PC-9 (cell line): Measurements from ENCODE around the gene OR11H6. TPM values are rescaled to one million over a fixed set of nuclear protein-coding genes. Genes with fewer than 3 reads are reported as not detected.
"Not testable (repeated sequence)": the region's sequence is repeated elsewhere in the genome, so short reads cannot be mapped to it uniquely, and the experiment has no call there.

Experiments
- BruUV-seq: library from RNA; stranded (reverse); fragments of 400-500 nt; replicated peaks from 2 replicates; lab custom pipeline; 2021; lab: Mats Ljungman, UMichigan
- CTCF ChIA-PET: fragments of 300-600 bp; sonication (Branson Sonifier 250); formaldehyde crosslinking; loops from one replicate; lab custom pipeline; 2022; ENCODE audit warnings: antibody characterized with exemption; lab: Charles Lee
- POLR2A ChIA-PET: fragments of 300-600 bp; sonication (Branson Sonifier 250); formaldehyde crosslinking; loops from one replicate; lab custom pipeline; 2022; ENCODE audit warnings: antibody characterized with exemption; ENCODE audit not compliant: unreplicated experiment; lab: Charles Lee
- DNase-seq, 2 experiments: peaks; one replicate each; pipeline versions ENCODE4 v3.0.0 to v3.0.0-alpha.2; 2015 to 2022; ENCODE audit warnings: mixed read lengths in 1 of 2
- H2AFZ ChIP-seq: fragments of 200-600 bp; sonication (generic); 2 replicates; pipeline ENCODE4 v1.8.1; 2017; ENCODE audit warnings: antibody characterized with exemption
- H3F3A ChIP-seq: fragments of 200-600 bp; sonication (generic); 2 replicates; pipeline ENCODE4 v1.8.1; 2017; ENCODE audit warnings: antibody characterized with exemption, mild to moderate bottlenecking, low read depth; ENCODE audit not compliant: insufficient read depth
- H3K27ac ChIP-seq: fragments of 200-600 bp; sonication (generic); 2 replicates; pipeline ENCODE4 v1.6.1; 2016; ENCODE audit warnings: mixed run types
- H3K27me3 ChIP-seq: fragments of 200-600 bp; sonication (generic); 2 replicates; pipeline ENCODE4 v1.6.1; 2016; ENCODE audit warnings: low read depth, mixed run types; ENCODE audit not compliant: insufficient read depth
- H3K36me3 ChIP-seq: fragments of 200-600 bp; sonication (generic); 2 replicates; pipeline ENCODE4 v1.6.1; 2016; ENCODE audit warnings: low read depth, mixed run types
- H3K4me1 ChIP-seq: fragments of 200-600 bp; sonication (generic); replicated peaks from 2 replicates; pipeline ENCODE4 v1.6.1; 2016; ENCODE audit warnings: mixed run types; ENCODE audit not compliant: insufficient read depth
- H3K4me2 ChIP-seq: fragments of 200-600 bp; sonication (generic); 2 replicates; pipeline ENCODE4 v1.6.1; 2017; ENCODE audit warnings: mixed run types
- H3K4me3 ChIP-seq: fragments of 200-600 bp; sonication (generic); 2 replicates; pipeline ENCODE4 v1.6.1; 2016; ENCODE audit warnings: mixed run types
- H3K79me2 ChIP-seq: fragments of 200-600 bp; sonication (generic); 2 replicates; pipeline ENCODE4 v1.6.1; 2017; ENCODE audit warnings: low read depth, mixed run types
- H3K9me2 ChIP-seq: fragments of 200-600 bp; sonication (generic); 2 replicates; pipeline ENCODE4 v1.8.1; 2017; ENCODE audit warnings: mild to moderate bottlenecking; ENCODE audit not compliant: insufficient read depth
- H3K9me3 ChIP-seq: fragments of 200-600 bp; sonication (generic); 2 replicates; pipeline ENCODE4 v1.8.1; 2016; ENCODE audit warnings: low read depth; ENCODE audit not compliant: insufficient read depth
- H4K20me1 ChIP-seq: fragments of 200-600 bp; sonication (generic); 2 replicates; pipeline ENCODE4 v1.8.1; 2017; ENCODE audit not compliant: insufficient read depth
- CTCF ChIP-seq: fragments of 200-600 bp; sonication (generic); conservative IDR thresholded peaks from 2 replicates; pipeline ENCODE4 v1.6.1; 2017; ENCODE audit warnings: mixed run types, antibody characterized with exemption, mild to moderate bottlenecking, moderate library complexity
- EZH2 ChIP-seq: fragments of 200-600 bp; sonication (generic); IDR thresholded peaks from 2 replicates; pipeline ENCODE4 v1.8.0; 2017; ENCODE audit warnings: antibody characterized with exemption, low read depth
- intact Hi-C: fragments of 100-400 bp; cut with micrococcal nuclease; formaldehyde crosslinking; loops from one replicate; pipeline ENCODE4 v1.10.0; 2022; ENCODE audit not compliant: unreplicated experiment
- total RNA-seq: library from RNA; stranded (reverse); gene quantifications from 2 replicates; pipeline ENCODE4 v1.2.3, GENCODE V29; 2021

Gene OR11H6
- total RNA-seq, 1 experiment from 2014 or later = not detected

GRCh38 chr14:20228681-20229080, 5.2 kb downstream of the OR11H6 start, which contains the start of gene OR11H7:
TSS of gene OR11H7 (plus strand) at chr14:20228981.
- ChIA-PET POLR2A (no interaction called here), CTCF (no interaction called here)
- no peak within 1 kb of the TSS for H3K4me2 ChIP-seq
- no peaks in the 10 kb centered on the region for H3K27me3 ChIP-seq
- DNase-seq = no peak
- H3K9me2 ChIP-seq = no peaks in the 10 kb centered on the region
- H3F3A ChIP-seq = no peaks in the 10 kb centered on the region
- H3K4me3 ChIP-seq = no peak within 1 kb of the TSS
- BruUV-seq = no TSS peak
- no peak for TF ChIP-seq CTCF
- no peak for TF ChIP-seq EZH2
- H3K9me3 ChIP-seq = no peaks in the 10 kb centered on the region
- no peaks in the 10 kb centered on the region for H3K4me1 ChIP-seq
- intact Hi-C loops = no loop called here
- H4K20me1 ChIP-seq = no peaks in the 10 kb centered on the region
- no peak within 1 kb of the TSS for H3K27ac ChIP-seq
- no peak within 1 kb of the TSS for H2AFZ ChIP-seq
- no peaks in the 10 kb centered on the region for H3K79me2 ChIP-seq
- no peaks in the 10 kb centered on the region for H3K36me3 ChIP-seq

- H3K4me1 ChIP-seq, H3K4me2 ChIP-seq, H3K9me2 ChIP-seq, DNase-seq, CTCF ChIA-PET, H3K27ac ChIP-seq, POLR2A ChIA-PET, intact Hi-C loops, H2AFZ ChIP-seq, H4K20me1 ChIP-seq, H3F3A ChIP-seq, H3K36me3 ChIP-seq, BruUV-seq, H3K27me3 ChIP-seq, H3K9me3 ChIP-seq, H3K79me2 ChIP-seq, H3K4me3 ChIP-seq: not testable (repeated sequence)
Observed at GRCh38 chr14:20235415-20235814, 11.9 kb downstream of the OR11H6 start.

GRCh38 chr14:20247646-20248246, 24.2 kb downstream of the OR11H6 start:
- Histone ChIP-seq H3K4me3 (no peak overlapping the region), H3K9me3 (no peaks in the 10 kb centered on the region), H3F3A (no peaks in the 10 kb centered on the region), H4K20me1 (no peaks in the 10 kb centered on the region), H3K27ac (no peak overlapping the region), H2AFZ (no peak overlapping the region), H3K4me2 (no peak overlapping the region), H3K36me3 (no peaks in the 10 kb centered on the region), H3K79me2 (no peaks in the 10 kb centered on the region), H3K9me2 (no peaks in the 10 kb centered on the region), H3K27me3 (no peaks in the 10 kb centered on the region), H3K4me1 (no peaks in the 10 kb centered on the region)
- intact Hi-C loops = no loop called here
- peak in 1 of 2 experiments; percentile 35 for DNase-seq
- CTCF ChIA-PET = no interaction called here
- no TSS peak for BruUV-seq
- POLR2A ChIA-PET = no interaction called here
- TF ChIP-seq CTCF (peak; percentile 56), EZH2 (no peak)

GRCh38 chr14:20262642-20263128, 39.2 kb downstream of the OR11H6 start:
- no peaks in the 10 kb centered on the region for H3K79me2 ChIP-seq
- ChIA-PET POLR2A (no interaction called here), CTCF (no interaction called here)
- peak overlapping the region; percentile 55 for H3K27ac ChIP-seq
- no peaks in the 10 kb centered on the region for H3F3A ChIP-seq
- no peaks in the 10 kb centered on the region for H3K9me2 ChIP-seq
- H3K4me1 ChIP-seq = peaks cover 12% of the 10 kb centered on the region; the same call in 1 of the 2 replicates
- no TSS peak for BruUV-seq
- H3K9me3 ChIP-seq = no peaks in the 10 kb centered on the region
- H3K4me3 ChIP-seq = no peak overlapping the region
- H3K36me3 ChIP-seq = no peaks in the 10 kb centered on the region
- H2AFZ ChIP-seq = 0 out of 2 replicates have a peak overlapping the region, but pooled peaks have one; percentile 33
- H3K4me2 ChIP-seq = peak overlapping the region; percentile 28
- H4K20me1 ChIP-seq = no peaks in the 10 kb centered on the region
- intact Hi-C loops = no loop called here
- TF ChIP-seq CTCF = no peak
- no peak for TF ChIP-seq EZH2
- H3K27me3 ChIP-seq = no peaks in the 10 kb centered on the region
- DNase-seq = peak in 1 of 2 experiments; percentile 38

GRCh38 chr14:20264361-20264760, 40.9 kb downstream of the OR11H6 start:
- DNase-seq, H4K20me1 ChIP-seq, H3K9me2 ChIP-seq, H3F3A ChIP-seq, H3K4me3 ChIP-seq, H3K4me2 ChIP-seq, intact Hi-C loops, H3K79me2 ChIP-seq, CTCF ChIA-PET, BruUV-seq, H3K27ac ChIP-seq, H3K36me3 ChIP-seq, POLR2A ChIA-PET, H2AFZ ChIP-seq, H3K9me3 ChIP-seq, H3K27me3 ChIP-seq: not testable (repeated sequence)
- H3K4me1 ChIP-seq = peaks cover 12% of the 10 kb centered on the region; the same call in 1 of the 2 replicates
